B cell (primary cell): ENCODE measurements around the gene DDX54. TPM values are rescaled to one million over a fixed set of nuclear protein-coding genes. Genes with fewer than 3 reads are reported as not detected.

Experiments used
- ATAC-seq: fragments of 200-7000 bp; cut with Tn5 transposase; one replicate; pipeline ENCODE4 v1.10.0; 2021; ENCODE audit warnings: low read depth, mild to moderate bottlenecking, moderate number of reproducible peaks, moderate library complexity
- CTCF ChIA-PET: fragments of 350-600 bp; sonication (Branson Sonifier 250); formaldehyde crosslinking; loops from one replicate; lab custom pipeline; 2021; ENCODE audit warnings: antibody characterized with exemption, inconsistent platforms; lab: Charles Lee
- POLR2A ChIA-PET: fragments of 350-600 bp; sonication (Branson Sonifier 250); formaldehyde crosslinking; loops from one replicate; lab custom pipeline; 2021; ENCODE audit warnings: antibody characterized with exemption; lab: Charles Lee
- DNase-seq: peaks from one replicate; pipeline ENCODE4 v3.0.0; 2013
- H2AFZ ChIP-seq: 2 replicates; pipeline ENCODE4 v1.6.1; 2012; ENCODE audit warnings: mild to moderate bottlenecking, low read depth, low read length; ENCODE audit not compliant: insufficient read depth, poor library complexity, severe bottlenecking
- H3K27ac ChIP-seq, 2 donors: 1 replicate in 1 of 2; 2 replicates in 1 of 2; pipeline ENCODE4 v1.5.1; 2012 to 2013; ENCODE audit warnings: low read length in 2 of 2, mild to moderate bottlenecking in 2 of 2, moderate library complexity in 1 of 2
- H3K27me3 ChIP-seq, 4 experiments: fragments of 200-600 bp in 1 of 4; sonication (generic) in 1 of 4; replicated peaks in 1 of 4; 1 replicate in 2 of 4; 2 replicates in 2 of 4; pipeline versions ENCODE4 v1.6.1 to v1.7.0; 2013 to 2016; ENCODE audit warnings: low read length in 3 of 4, mild to moderate bottlenecking in 2 of 4, mixed read lengths in 1 of 4, moderate library complexity in 1 of 4; ENCODE audit not compliant: insufficient read depth in 4 of 4, control insufficient read depth in 3 of 4; ENCODE audit errors: control extremely low read depth in 1 of 4
- H3K36me3 ChIP-seq, 2 experiments: replicated peaks in 1 of 2; 1 replicate in 1 of 2; 2 replicates in 1 of 2; pipeline versions ENCODE4 v1.6.1 to v1.7.1; 2013; ENCODE audit warnings: low read length in 1 of 2; ENCODE audit not compliant: insufficient read depth in 2 of 2, control insufficient read depth in 1 of 2; ENCODE audit errors: control extremely low read depth in 1 of 2, extremely low read depth in 1 of 2
- H3K4me1 ChIP-seq, 2 donors: fragments of 200-600 bp in 1 of 2; sonication (generic) in 1 of 2; 1 replicate in 1 of 2; 2 replicates in 1 of 2; pipeline versions ENCODE4 v1.5.1 to v1.6.1; 2013 to 2017; ENCODE audit warnings: low read length in 2 of 2; ENCODE audit not compliant: control insufficient read depth in 2 of 2, insufficient read depth in 2 of 2
- H3K4me2 ChIP-seq: replicated peaks from 2 replicates; pipeline ENCODE3; 2012; ENCODE audit warnings: mild to moderate bottlenecking, low read depth, low read length; ENCODE audit not compliant: poor library complexity, severe bottlenecking
- H3K4me3 ChIP-seq, 5 experiments: fragments of 200-600 bp in 1 of 5; sonication (generic) in 1 of 5; 1 replicate in 3 of 5; 2 replicates in 2 of 5; pipeline versions ENCODE4 v1.5.1 to v1.7.0; 2011 to 2016; ENCODE audit warnings: low read length in 4 of 5, mild to moderate bottlenecking in 4 of 5, low read depth in 2 of 5, control low read depth in 1 of 5, moderate library complexity in 1 of 5; ENCODE audit not compliant: insufficient read depth in 1 of 5; ENCODE audit errors: control extremely low read depth in 1 of 5, extremely low read depth in 1 of 5
- H3K79me2 ChIP-seq: fragments of 200-600 bp; sonication (generic); one replicate; pipeline ENCODE4 v1.6.0; 2016; ENCODE audit warnings: low read length; ENCODE audit not compliant: control insufficient read depth, insufficient read depth
- H3K9ac ChIP-seq: fragments of 200-600 bp; sonication (generic); 2 replicates; pipeline ENCODE4 v1.6.1; 2017; ENCODE audit warnings: mild to moderate bottlenecking, low read length, moderate library complexity
- H3K9me3 ChIP-seq, 3 donors: one replicate each; pipeline versions ENCODE4 v1.6.1 to v1.7.1; 2013; ENCODE audit warnings: low read length in 2 of 3; ENCODE audit not compliant: control insufficient read depth in 2 of 3, insufficient read depth in 1 of 3; ENCODE audit errors: control extremely low read depth in 1 of 3
- H4K20me1 ChIP-seq: 2 replicates; pipeline ENCODE4 v1.6.0; 2012; ENCODE audit warnings: mild to moderate bottlenecking, low read length; ENCODE audit not compliant: insufficient read depth, control insufficient read depth, poor library complexity, severe bottlenecking
- H3K27ac Mint-ChIP-seq: one replicate; pipeline ENCODE4 v1.8.0; 2021; ENCODE audit warnings: mixed read lengths
- H3K27me3 Mint-ChIP-seq: one replicate; pipeline ENCODE4 v1.8.0; 2021; ENCODE audit warnings: mixed read lengths
- H3K4me1 Mint-ChIP-seq: one replicate; pipeline ENCODE4 v1.8.0; 2021; ENCODE audit warnings: mixed read lengths
- H3K4me3 Mint-ChIP-seq: one replicate; pipeline ENCODE4 v1.8.0; 2021; ENCODE audit warnings: mixed read lengths
- H3K9me3 Mint-ChIP-seq: one replicate; pipeline ENCODE4 v1.8.0; 2022; ENCODE audit warnings: mixed read lengths; ENCODE audit not compliant: insufficient read depth
- EZH2 ChIP-seq: IDR thresholded peaks from 2 replicates; pipeline ENCODE4 v1.6.1; 2012; ENCODE audit warnings: borderline replicate concordance, low read depth, mild to moderate bottlenecking, moderate library complexity, low read length; ENCODE audit not compliant: insufficient read depth, poor library complexity, severe bottlenecking
- WGBS: methylation state at CpG from one replicate; pipeline ENCODE4 v1.1.5; 2013; ENCODE audit warnings: missing lambda C conversion rate; ENCODE audit not compliant: insufficient coverage; 5-methylcytosine and 5-hydroxymethylcytosine counted together
- intact Hi-C: fragments of 100-400 bp; cut with micrococcal nuclease; formaldehyde crosslinking; loops from one replicate; pipeline ENCODE4 v1.10.0; 2022
- polyA minus RNA-seq: library from RNA; depleted of rRNA, polyadenylated mRNA; stranded (reverse); fragments of >200 nt; gene quantifications from 2 replicates; pipeline ENCODE4 v1.2.3, GENCODE V29; 2012
- polyA plus RNA-seq: library from polyadenylated mRNA; depleted of rRNA; stranded (reverse); fragments of >200 nt; gene quantifications from 2 replicates; pipeline ENCODE4 v1.2.3, GENCODE V29; 2012
- total RNA-seq, 2 donors: library from RNA; stranded (reverse); fragments of 120-200 nt in 1 of 2; gene quantifications; 1 replicate in 1 of 2; 2 replicates in 1 of 2; pipeline versions ENCODE4 v1.2.3 to v1.2.4, GENCODE V29; 2013 to 2022
- TF ChIP-seq, protein P1 (sequence below): fragments of 200-600 bp; IDR thresholded peaks from one replicate; pipeline ENCODE4 v1.8.0; 2022; ENCODE audit warnings: antibody characterized with exemption, mild to moderate bottlenecking

The DDX54 gene, protein sequence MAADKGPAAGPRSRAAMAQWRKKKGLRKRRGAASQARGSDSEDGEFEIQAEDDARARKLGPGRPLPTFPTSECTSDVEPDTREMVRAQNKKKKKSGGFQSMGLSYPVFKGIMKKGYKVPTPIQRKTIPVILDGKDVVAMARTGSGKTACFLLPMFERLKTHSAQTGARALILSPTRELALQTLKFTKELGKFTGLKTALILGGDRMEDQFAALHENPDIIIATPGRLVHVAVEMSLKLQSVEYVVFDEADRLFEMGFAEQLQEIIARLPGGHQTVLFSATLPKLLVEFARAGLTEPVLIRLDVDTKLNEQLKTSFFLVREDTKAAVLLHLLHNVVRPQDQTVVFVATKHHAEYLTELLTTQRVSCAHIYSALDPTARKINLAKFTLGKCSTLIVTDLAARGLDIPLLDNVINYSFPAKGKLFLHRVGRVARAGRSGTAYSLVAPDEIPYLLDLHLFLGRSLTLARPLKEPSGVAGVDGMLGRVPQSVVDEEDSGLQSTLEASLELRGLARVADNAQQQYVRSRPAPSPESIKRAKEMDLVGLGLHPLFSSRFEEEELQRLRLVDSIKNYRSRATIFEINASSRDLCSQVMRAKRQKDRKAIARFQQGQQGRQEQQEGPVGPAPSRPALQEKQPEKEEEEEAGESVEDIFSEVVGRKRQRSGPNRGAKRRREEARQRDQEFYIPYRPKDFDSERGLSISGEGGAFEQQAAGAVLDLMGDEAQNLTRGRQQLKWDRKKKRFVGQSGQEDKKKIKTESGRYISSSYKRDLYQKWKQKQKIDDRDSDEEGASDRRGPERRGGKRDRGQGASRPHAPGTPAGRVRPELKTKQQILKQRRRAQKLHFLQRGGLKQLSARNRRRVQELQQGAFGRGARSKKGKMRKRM
- 90.1 and 101 TPM in 2 replicates for total RNA-seq
- total RNA-seq (2013) = 43.0 TPM
- polyA plus RNA-seq = 55.4 and 65.4 TPM in 2 replicates
- 59.2 and 75.3 TPM in 2 replicates for polyA minus RNA-seq

DNA sequence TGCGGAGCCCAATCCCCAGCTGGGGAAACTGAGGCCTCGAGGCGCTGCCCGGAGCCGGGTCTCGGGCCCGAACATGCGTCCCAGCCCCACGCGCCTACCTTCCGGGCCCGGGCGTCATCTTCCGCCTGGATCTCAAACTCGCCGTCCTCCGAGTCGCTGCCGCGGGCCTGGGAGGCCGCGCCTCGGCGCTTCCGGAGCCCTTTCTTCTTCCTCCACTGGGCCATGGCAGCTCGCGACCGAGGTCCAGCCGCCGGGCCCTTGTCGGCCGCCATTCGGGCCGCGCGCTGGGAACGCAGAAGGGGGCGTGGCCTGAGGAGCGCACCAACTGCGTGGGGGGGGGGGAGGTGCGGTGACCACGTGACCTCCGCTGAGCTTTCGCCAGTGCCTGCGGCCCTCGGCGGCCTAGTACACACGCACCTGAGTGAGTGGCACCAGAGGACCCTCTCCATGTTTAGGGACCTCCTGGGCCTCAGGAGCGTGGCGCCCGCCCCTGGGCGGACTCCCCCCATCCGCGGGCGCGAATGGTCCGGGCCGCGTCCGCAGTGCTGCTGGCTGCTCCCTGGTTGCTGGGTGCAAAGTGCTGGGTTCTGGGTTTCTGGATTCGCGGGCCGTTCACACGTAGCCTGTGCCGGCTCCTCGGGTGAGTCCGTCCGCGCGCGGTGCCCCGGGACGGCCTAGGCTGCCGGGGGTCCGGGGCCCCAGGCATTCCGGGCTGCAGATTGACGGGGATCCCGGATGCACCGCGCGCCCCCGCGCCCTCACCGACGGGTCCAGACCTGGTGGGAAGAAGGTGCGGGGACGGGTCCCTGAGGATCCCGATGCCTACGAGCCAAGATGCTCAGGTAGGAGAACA lies at the start of gene DDX54, which contains the start of gene RITA1:
TSS of gene DDX54 (minus strand) at position 299 of the 853 bp plus-strand sequence. CDS start at position 272, 27 bp downstream.
TSS of gene RITA1 (plus strand) at position 542 of the 853 bp plus-strand sequence. CDS start 1,026 bp downstream, outside the sequence.
- H3K36me3 ChIP-seq = peaks cover 3 to 21% of the 10 kb centered on the region in 2 experiments
- ChIA-PET CTCF (interaction anchor here (0.8 to 3.3 kb wide), 12 partner anchors 10 to 285 kb away, joined by 3 to 15 read pairs (median 3); no protein-coding TSS in a partner anchor), POLR2A (interaction anchor here (0.5 to 1.8 kb wide), 10 partner anchors 10 to 328 kb away, joined by 3 to 10 read pairs (median 4); partner anchors contain the start of genes SLC8B1 and TPCN1)
- peaks cover 35% of the 10 kb centered on the region for H4K20me1 ChIP-seq
- H3K9me3 Mint-ChIP-seq = no peaks in the 10 kb centered on the region
- peak within 1 kb of the TSS; percentile 96 for H3K27ac Mint-ChIP-seq
- ATAC-seq (peak; percentile 65), DNase-seq (peak; percentile 94)
- H2AFZ ChIP-seq = peak within 1 kb of the TSS; percentile 94
- H3K4me3 ChIP-seq = peak within 1 kb of the TSS; percentile 51 to 100 (median 94)
- peak within 1 kb of the TSS; percentile 95 for H3K4me3 Mint-ChIP-seq
- peaks cover 38% of the 10 kb centered on the region for H3K4me1 Mint-ChIP-seq
- intact Hi-C loops = loop anchor here (1.0 to 5.0 kb wide), 7 partner anchors 11 to 203 kb away; partner anchors contain the start of genes PLBD2, SLC8B1 and TPCN1
- H3K4me2 ChIP-seq = peak within 1 kb of the TSS; percentile 93
- peak within 1 kb of the TSS; percentile 92 for H3K9ac ChIP-seq
- TF ChIP-seq, protein P1, sequence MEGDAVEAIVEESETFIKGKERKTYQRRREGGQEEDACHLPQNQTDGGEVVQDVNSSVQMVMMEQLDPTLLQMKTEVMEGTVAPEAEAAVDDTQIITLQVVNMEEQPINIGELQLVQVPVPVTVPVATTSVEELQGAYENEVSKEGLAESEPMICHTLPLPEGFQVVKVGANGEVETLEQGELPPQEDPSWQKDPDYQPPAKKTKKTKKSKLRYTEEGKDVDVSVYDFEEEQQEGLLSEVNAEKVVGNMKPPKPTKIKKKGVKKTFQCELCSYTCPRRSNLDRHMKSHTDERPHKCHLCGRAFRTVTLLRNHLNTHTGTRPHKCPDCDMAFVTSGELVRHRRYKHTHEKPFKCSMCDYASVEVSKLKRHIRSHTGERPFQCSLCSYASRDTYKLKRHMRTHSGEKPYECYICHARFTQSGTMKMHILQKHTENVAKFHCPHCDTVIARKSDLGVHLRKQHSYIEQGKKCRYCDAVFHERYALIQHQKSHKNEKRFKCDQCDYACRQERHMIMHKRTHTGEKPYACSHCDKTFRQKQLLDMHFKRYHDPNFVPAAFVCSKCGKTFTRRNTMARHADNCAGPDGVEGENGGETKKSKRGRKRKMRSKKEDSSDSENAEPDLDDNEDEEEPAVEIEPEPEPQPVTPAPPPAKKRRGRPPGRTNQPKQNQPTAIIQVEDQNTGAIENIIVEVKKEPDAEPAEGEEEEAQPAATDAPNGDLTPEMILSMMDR = no peak
- no peak for TF ChIP-seq EZH2
- WGBS = under 1% methylated on average over 89 of the region's 89 CpGs
- no peaks in the 10 kb centered on the region for H3K27me3 ChIP-seq
- H3K79me2 ChIP-seq = peaks cover 74% of the 10 kb centered on the region
- no peaks in the 10 kb centered on the region for H3K27me3 Mint-ChIP-seq
- H3K4me1 ChIP-seq = peaks cover 25 to 34% of the 10 kb centered on the region in 2 donors
- peak within 1 kb of the TSS; percentile 98 for H3K27ac ChIP-seq
- H3K9me3 ChIP-seq = no peaks in the 10 kb centered on the region
